Neuron (in vitro differentiated cells): ENCODE data around the gene C10orf95.
"Not testable (repeated sequence)": the region's sequence is repeated elsewhere in the genome, so short reads cannot be mapped to it uniquely, and the experiment has no call there.

Experiments used
- H2AFZ ChIP-seq: one replicate; pipeline ENCODE4 v1.6.1; 2013; ENCODE audit warnings: low read depth, mild to moderate bottlenecking, inconsistent platforms, low read length, moderate library complexity
- H3K27me3 ChIP-seq: one replicate; pipeline ENCODE4 v1.6.1; 2013; ENCODE audit warnings: low read length; ENCODE audit not compliant: insufficient read depth
- H3K36me3 ChIP-seq: one replicate; pipeline ENCODE4 v1.6.1; 2013; ENCODE audit warnings: low read length; ENCODE audit not compliant: insufficient read depth
- H3K4me1 ChIP-seq: one replicate; pipeline ENCODE4 v1.6.1; 2013; ENCODE audit warnings: low read length; ENCODE audit not compliant: insufficient read depth
- H3K4me3 ChIP-seq: 2 replicates; pipeline ENCODE4 v1.5.1; 2013; ENCODE audit warnings: mild to moderate bottlenecking, low read length, moderate library complexity
- H3K9me3 ChIP-seq: one replicate; pipeline ENCODE4 v1.6.1; 2013; ENCODE audit warnings: low read length

The C10orf95 gene

DNA sequence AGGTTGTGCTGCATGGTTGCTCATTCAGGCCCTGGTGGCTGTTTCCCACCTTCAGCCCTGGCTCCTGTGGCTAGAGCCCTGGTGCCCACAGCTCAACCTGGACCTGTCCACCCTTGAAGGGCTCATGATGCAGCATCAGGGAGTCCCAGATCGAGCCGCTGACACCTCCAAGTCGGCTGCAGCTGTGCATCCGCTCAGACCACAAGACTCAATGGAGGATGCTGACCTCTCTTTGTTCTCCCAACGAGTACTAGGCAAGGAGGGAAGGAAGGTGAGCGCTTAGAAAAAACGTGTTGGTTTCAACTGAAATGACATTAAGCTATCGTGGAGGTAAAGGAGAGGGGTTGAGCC is 9.5 kb upstream of the C10orf95 start:
- Histone ChIP-seq H3K4me3 (peak overlapping the region; percentile 62), H3K36me3 (no peaks in the 10 kb centered on the region), H3K9me3 (no peaks in the 10 kb centered on the region)

DNA sequence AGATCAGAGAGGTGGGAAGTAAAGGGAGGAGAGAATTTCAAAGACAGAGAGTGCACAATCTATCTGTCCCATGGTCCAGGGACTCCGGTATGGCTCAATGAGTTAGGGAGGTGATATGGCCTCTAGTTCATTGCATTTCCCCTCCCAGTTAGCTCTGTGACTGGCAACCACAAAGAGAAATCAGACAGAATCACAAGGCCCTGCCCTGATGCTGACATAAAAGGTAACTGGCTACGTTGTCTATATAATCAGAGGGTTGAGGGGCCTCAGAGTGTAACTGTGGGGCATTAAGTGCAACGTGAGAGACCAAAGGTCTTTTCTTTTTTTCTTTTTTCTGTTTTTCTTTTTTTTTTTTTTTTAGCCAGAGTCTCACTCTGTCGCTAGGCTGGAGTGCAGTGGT is 7.3 kb upstream of the C10orf95 start:
- H3K36me3 ChIP-seq: no peaks in the 10 kb centered on the region
- no peaks in the 10 kb centered on the region for H3K27me3 ChIP-seq
- no peak overlapping the region for H3K4me3 ChIP-seq
- peaks cover 21% of the 10 kb centered on the region for H3K4me1 ChIP-seq
- H3K9me3 ChIP-seq: no peaks in the 10 kb centered on the region
- no peak overlapping the region for H2AFZ ChIP-seq

More for the DNA sequence above, 9.5 kb upstream of the C10orf95 start:
- Histone ChIP-seq H3K27me3 (no peaks in the 10 kb centered on the region), H3K4me1 (peaks cover 21% of the 10 kb centered on the region), H2AFZ (peak overlapping the region; percentile 50)

DNA sequence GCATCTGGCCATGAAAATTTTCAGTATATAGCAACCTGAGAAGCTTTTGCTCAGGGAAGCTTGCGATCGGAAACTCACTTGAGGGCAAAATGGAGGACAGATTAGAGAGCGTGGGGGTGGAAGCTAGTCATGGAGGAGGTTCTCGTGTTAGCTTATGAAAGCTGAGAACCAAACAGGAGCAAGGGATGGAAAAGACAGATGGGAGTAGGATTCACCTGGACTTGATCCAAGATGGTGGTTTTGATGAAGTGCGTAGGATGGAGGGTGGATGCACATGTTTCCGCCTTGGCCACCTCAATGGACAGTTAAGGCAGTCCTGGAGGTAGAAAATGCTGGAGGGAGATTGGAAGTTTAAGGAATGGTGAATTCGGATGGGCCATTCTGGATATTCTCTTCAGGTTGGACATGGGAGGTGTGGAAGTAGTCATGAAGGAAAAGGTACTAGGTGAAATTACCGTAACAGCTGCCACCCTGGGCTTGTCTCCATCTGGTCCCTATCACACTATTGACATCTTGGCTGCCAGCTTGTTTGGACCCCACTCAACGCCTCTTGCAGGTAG is 6.3 kb upstream of the C10orf95 start:
- Histone ChIP-seq H3K4me1 (peaks cover 22% of the 10 kb centered on the region), H3K36me3 (no peaks in the 10 kb centered on the region), H3K9me3 (no peaks in the 10 kb centered on the region), H3K27me3 (no peaks in the 10 kb centered on the region), H2AFZ (no peak overlapping the region), H3K4me3 (no peak overlapping the region)

DNA sequence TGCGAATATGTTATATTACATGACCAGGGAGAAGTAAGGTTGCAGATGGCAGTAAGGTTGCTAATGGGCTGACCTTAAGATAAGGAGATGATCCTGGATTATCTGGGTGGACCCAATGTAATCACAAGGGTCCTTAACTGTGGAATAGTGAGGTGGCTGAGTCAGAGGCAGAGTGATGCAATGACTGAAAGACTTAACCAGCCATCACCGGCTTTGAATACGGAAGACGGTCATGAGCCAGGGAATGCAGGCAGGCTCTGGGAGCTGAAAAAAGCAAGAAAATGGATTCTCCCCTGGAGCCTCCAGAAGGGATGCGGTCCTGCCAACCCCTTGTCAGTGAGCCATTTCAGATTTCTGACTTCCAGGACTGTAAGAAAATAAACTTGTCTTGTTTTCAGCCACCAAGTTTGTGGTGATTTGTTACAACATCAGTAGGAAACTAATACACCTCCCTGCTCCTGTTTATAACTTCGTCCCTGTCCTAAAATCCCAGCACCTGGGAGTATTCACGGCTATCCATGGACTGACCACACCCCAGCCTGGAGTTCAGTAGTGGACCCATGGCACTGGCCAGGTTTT is 4.6 kb upstream of the C10orf95 start:
- no peak overlapping the region for H3K4me3 ChIP-seq
- no peaks in the 10 kb centered on the region for H3K9me3 ChIP-seq
- H3K36me3 ChIP-seq: no peaks in the 10 kb centered on the region

DNA sequence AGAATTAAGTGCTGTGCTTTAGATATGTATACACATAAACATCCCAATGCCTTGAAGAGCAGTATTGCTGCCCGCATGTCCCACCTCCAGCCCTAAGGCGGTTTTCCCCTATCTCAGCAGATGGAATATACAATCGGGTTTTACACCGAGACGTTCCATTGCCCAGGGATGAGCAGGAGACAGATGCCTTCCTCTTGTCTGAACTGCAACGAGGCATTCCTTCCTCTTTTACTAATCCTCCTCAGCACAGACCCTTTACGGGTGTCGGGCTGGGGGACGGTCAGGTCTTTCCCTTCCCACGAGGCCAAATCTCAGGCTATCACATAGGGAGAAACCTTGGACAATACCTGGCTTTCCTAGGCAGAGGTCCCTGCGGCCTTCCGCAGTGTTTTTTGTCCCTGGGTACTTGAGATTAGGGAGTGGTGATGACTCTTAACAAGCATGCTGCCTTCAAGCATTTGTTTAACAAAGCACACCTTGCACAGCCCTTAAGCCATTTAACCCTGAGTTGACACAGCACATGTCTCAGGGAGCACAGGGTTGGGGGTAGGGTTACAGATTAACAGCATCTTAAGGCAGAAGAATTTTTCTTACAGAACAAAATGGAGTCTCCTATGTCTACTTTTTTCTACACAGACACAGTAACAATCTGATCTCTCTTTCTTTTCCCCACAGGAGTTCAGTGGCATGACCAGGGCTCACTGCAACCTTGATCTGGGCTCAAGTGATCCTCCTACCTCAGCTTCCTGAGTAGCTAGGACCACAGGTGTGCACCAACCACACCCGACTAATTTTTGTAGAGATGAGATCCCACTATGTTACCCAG is 3.5 kb upstream of the C10orf95 start:
- not testable (repeated sequence) for H3K36me3 ChIP-seq, H2AFZ ChIP-seq

More for the DNA sequence above, 4.6 kb upstream of the C10orf95 start:
- Histone ChIP-seq H3K27me3 (no peaks in the 10 kb centered on the region), H3K4me1 (peaks cover 15% of the 10 kb centered on the region), H2AFZ (no peak overlapping the region)

DNA sequence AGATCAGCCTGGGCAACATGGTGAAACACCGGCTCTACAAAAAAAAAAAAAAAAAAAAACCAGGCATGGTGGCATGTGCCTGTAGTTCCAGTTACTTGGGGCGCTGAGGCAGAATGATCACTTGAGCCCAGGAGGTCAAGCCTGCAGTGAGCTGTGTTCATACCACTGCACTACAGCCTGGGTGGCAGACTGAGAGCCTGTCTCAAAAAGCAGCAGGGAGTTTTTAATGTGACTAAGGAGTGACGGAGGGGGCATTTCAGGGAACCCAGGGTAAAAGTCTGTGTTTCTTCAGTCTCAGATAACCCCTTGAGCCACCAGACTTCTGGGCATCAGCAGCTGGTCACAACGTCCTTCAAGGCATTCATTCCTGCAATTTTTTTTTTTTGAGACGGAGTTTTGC is 2.2 kb upstream of the C10orf95 start:
- Histone ChIP-seq H2AFZ (no peak overlapping the region), H3K4me3 (no peak overlapping the region)

More for the DNA sequence above, 3.5 kb upstream of the C10orf95 start:
- H3K27me3 ChIP-seq, H3K9me3 ChIP-seq, H3K4me3 ChIP-seq: not testable (repeated sequence)
- H3K4me1 ChIP-seq: peaks cover 12% of the 10 kb centered on the region

DNA sequence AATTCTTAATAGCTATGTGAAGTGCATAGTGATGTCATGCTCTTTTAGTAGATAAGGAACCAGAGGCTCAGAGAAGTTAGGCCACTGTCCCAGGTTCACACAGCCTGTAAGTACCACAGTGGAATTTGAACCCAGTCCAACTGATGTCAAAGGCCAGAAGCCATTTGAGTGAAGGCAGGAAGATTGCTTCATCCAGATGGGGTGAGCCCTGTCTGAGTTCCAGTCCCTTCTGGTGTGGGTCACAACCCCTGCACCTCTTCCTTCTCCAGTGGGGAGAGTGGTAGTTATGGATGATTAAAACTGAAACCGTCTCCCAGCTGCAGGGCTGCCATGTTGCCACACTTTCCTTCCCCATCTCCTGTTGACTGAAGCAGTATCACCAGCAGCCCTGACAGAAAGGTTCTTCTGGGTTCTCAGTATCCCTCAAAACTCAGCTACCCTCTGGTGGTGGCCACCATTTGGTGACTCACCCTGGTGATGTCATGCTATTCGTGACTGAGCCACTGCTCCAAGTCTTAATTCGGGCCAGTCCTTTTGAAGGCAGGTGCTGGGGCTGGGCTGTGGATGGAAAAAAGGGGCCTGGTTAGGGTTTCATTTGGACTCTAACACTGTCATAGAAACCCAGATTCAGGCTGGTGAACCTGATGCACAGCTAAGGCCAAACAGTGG is 1.5 kb upstream of the C10orf95 start:
- no peak overlapping the region for H3K4me3 ChIP-seq
- H3K27me3 ChIP-seq: no peaks in the 10 kb centered on the region
- no peaks in the 10 kb centered on the region for H3K9me3 ChIP-seq
- no peaks in the 10 kb centered on the region for H3K36me3 ChIP-seq
- H3K4me1 ChIP-seq: peaks cover 15% of the 10 kb centered on the region
- no peak overlapping the region for H2AFZ ChIP-seq

More for the DNA sequence above, 2.2 kb upstream of the C10orf95 start:
- H3K9me3 ChIP-seq: no peaks in the 10 kb centered on the region
- no peaks in the 10 kb centered on the region for H3K27me3 ChIP-seq
- no peaks in the 10 kb centered on the region for H3K36me3 ChIP-seq
- H3K4me1 ChIP-seq: peaks cover 15% of the 10 kb centered on the region

DNA sequence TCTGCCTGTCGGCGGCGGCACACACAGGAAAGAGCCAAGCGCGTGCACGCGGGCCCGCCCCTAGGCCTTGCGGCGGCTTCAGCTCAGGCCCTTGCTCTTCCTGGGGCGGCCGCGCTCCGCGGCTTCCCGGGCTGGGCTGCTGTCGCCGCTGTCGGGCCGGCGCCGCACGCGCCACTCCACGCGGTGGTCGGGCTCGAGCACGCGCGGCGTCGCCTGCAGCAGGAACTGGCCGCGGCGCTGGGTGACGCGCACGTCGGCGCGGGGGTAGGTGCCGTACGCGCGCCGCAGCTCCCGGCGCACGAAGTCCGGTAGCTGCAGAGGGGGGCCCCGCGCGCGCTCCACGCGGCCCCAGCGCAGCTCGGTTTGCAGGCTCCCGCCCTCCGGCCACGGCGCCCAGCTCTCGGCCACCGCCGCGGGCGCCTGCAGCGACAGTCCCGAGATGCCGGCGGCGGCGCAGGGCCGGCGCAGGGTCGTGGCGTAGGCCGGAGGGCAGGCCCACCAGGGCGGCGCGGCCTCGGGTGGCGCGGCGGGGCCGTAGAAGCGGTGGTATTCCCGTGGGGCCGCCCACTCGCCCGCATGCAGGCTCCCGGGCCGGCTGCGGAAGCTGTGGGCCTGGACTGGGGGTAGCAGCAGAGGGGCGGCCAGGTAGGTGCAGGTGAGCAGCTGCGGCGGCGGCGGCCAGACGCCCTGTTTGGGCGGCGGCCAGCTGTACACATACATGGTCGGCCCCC is 804 bp downstream of the C10orf95 start:
- Histone ChIP-seq H3K27me3 (no peaks in the 10 kb centered on the region), H3K9me3 (no peaks in the 10 kb centered on the region), H3K36me3 (no peaks in the 10 kb centered on the region), H3K4me1 (peaks cover 15% of the 10 kb centered on the region), H3K4me3 (peak overlapping the region; percentile 62), H2AFZ (peak overlapping the region; percentile 29)

DNA sequence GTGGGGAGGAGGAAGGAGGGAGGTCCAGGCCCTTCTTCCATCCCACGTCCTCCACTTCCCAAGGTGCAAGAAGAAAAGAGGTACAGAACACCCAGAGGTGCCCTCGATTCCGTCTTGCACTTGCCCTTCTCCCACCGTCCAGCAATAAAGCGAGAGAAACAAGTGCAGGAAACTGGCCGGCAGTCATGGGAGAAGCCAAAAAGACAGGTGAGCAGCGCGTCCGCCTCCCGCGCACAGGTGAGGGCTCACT is 1.3 kb downstream of the C10orf95 start:
- Histone ChIP-seq H3K4me1 (peaks cover 15% of the 10 kb centered on the region), H3K27me3 (no peaks in the 10 kb centered on the region), H3K9me3 (no peaks in the 10 kb centered on the region), H2AFZ (peak overlapping the region; percentile 29), H3K4me3 (peak overlapping the region; percentile 62), H3K36me3 (no peaks in the 10 kb centered on the region)

DNA sequence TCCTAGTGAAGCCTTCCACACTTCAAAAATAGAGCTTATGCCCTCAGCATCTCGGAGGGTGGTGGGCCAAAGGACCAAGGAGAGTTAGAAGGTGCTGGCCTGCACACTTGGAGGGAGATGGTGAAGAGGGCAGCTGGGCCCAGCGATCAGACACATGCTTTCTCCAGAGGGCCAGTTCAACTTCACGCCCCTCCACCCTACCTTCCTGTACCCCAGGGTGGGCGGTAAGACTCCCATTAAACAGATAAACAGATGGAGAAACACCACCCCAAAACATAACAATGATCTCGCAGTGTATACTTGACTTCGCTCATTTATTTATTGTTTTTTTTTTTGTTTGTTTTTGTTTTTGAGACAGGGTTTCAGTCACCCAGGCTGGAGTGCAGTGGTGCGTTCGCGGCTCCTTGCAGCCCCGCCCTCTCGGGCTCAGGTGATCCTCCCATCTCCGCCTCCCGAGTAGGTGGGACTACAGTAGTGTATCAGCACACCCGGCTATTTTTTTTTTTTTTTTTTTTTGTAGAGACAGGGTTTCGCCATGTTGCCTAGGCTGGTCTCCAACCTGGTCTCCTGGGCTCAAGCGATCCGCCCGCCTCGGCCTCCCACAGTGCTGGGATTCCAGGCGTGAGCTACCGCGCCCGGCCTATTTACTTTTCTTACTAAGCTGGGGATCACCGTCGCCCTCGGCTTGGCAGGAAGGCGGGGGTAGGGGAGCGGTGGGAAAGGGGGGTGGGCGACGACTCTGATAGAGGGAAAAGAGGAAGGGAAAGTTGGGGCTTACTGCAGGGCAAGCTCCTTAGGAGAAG is 1.8 kb downstream of the C10orf95 start:
- peak overlapping the region; percentile 29 for H2AFZ ChIP-seq
- peak overlapping the region; percentile 62 for H3K4me3 ChIP-seq
- H3K27me3 ChIP-seq: no peaks in the 10 kb centered on the region
- H3K9me3 ChIP-seq: no peaks in the 10 kb centered on the region
- H3K4me1 ChIP-seq: peaks cover 15% of the 10 kb centered on the region
- H3K36me3 ChIP-seq: no peaks in the 10 kb centered on the region

DNA sequence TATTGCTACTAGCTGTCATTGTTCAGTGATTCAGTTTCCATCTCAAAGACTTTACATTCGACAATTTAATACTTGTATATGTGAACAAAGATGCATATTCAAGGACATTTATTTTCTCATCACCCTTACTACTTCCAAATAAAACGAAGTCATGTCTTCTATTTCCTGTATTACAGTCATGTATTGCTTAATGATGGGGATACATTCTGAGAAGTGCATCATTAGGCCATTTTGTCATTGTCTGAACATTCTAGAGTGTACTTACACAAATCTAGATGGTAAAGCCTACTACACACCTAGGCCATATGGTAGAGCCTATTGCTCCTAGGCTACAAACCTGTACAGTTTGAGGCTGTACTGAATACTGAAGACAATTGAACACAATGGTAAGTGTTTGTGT is 6.5 kb downstream of the C10orf95 start:
- H3K4me1 ChIP-seq: peaks cover 3% of the 10 kb centered on the region
- no peak overlapping the region for H3K4me3 ChIP-seq
- no peaks in the 10 kb centered on the region for H3K9me3 ChIP-seq
- no peaks in the 10 kb centered on the region for H3K27me3 ChIP-seq
- no peak overlapping the region for H2AFZ ChIP-seq
- no peaks in the 10 kb centered on the region for H3K36me3 ChIP-seq

DNA sequence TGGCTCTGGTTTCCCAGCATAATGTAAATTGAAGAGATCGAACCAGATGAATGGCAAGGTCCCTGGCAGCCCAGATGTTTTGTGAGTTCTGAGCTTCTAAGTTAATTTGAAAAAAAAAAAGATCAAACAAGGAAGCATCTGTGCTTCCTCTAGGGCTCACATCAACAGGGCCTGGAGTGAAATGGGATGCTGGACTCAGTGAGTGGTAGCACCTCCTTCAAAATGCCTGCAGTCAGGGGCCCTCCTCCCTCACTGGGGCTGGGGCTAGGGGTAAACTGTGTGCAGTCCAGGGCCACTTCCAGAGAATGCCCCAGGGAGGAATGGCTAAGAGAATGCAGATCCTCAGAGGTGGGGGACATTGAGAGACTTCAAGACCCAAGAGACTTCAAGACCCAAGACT is 13.0 kb downstream of the C10orf95 start:
- H3K4me3 ChIP-seq: no peak overlapping the region
- H2AFZ ChIP-seq: no peak overlapping the region
- H3K9me3 ChIP-seq: no peaks in the 10 kb centered on the region
- H3K4me1 ChIP-seq: peaks cover 14% of the 10 kb centered on the region
- H3K27me3 ChIP-seq: peaks cover 2% of the 10 kb centered on the region
- H3K36me3 ChIP-seq: no peaks in the 10 kb centered on the region
